DMS153 (cell line): ENCODE measurements around the gene NCS1.
"Not testable (repeated sequence)": the region's sequence is repeated elsewhere in the genome, so short reads cannot be mapped to it uniquely, and the experiment has no call there.

Experiments used
- DNase-seq: peaks from one replicate; lab custom pipeline; 2025; lab: John Stamatoyannopoulos, UW

NCS1 gene

DNA sequence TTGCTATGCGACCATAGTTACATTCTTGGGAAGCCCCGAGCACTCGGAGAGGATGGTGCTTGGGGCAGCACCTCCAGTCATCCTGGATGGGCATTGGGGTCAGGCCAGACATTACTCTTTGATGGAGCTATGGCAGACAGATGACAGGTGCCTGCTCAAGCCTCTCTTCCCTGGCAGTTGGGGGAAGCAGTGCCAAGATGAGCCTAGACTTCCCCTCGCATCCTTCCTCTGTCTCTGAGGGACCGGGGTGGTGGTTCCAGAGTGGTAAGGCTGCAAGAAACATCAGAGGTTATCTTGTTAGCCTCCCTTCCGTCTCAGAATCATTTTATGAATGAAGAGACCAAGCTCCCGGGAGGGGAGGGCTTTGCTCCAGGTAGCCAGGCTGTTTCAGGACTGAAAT is 90.6 kb downstream of the NCS1 start:
- DNase-seq: no peak

DNA sequence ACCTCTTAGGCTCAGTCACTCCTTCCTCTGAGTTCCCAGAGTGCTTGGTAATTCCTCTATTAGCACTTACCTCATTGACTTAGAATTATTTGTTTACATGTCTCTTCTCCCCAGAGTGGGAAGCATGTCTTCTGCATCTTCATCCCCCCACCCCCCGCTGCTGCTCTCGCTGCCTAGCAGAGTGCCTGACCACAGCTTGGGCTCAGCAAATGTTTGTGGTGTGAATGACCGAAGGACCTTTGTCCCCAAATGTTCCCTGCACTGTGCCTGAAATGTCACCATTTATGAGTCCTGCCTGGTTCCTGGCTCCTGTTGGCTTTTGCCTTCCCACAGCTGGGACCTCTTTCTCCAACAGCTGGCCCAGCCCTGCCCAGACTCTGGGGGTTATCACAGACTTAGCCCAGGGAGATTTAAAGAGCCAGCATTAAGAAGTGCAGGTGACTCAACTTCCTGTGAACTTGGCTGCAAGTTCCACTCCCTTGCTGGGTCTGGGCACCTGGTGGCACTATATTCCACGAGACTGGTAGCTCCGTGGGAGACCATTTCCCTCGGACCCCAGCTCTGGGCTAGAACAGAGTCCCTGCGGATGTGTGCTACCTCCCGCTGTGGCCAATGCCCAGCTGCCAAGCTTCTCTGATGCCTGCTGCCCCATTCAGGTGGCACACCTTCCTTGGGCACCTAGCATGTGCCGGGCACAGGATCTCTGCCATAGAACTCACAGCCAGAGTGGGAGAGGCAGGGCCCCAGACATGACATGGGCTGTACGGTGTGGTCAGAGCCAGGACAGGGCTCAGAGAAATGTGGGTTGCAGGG is 91.6 kb downstream of the NCS1 start:
- no peak for DNase-seq

DNA sequence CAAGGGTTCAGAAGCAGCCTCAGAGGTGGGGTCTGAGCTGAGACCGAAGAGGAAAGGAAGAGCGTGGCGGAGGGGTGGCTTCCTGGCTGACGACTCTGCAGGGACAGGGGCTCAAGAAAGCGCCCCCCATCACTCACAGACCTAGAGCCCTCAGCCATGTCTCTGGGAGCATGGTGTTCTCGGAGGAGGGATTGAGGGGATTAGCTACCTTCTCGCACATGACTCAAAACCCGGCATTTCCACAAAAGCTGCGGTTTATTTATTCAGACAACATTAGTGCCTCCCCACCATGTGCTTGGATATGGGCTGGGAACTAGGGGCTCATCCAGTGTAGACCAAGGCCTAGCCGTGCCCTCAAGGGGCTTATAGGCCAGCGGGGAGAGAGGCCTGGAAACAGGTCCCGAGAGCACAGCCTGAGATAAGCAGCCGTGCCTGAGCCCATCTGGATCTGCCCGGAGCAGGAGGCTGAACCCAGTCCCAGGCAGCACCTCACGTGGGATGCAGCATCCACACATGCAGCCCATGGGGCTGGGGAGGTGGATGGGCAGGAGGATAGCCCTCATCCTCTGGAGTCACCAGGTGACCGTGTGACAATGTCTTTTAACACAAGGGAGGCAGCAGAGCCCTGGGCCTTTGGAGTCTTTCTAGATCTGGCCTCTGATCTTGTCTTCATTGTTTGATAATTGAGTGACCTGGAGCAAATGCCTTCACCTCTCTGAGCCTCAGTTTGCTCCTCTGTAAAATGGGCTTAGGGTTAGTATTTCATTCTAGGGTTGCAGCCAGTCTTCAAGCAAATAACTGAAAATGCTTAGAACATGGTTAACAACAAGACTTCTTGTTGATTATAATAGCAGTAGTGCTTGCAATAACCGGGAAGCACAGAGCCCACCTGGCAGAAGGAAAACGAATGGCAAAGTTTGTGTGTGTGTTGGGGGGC is 92.5 kb downstream of the NCS1 start:
- DNase-seq: no peak

DNA sequence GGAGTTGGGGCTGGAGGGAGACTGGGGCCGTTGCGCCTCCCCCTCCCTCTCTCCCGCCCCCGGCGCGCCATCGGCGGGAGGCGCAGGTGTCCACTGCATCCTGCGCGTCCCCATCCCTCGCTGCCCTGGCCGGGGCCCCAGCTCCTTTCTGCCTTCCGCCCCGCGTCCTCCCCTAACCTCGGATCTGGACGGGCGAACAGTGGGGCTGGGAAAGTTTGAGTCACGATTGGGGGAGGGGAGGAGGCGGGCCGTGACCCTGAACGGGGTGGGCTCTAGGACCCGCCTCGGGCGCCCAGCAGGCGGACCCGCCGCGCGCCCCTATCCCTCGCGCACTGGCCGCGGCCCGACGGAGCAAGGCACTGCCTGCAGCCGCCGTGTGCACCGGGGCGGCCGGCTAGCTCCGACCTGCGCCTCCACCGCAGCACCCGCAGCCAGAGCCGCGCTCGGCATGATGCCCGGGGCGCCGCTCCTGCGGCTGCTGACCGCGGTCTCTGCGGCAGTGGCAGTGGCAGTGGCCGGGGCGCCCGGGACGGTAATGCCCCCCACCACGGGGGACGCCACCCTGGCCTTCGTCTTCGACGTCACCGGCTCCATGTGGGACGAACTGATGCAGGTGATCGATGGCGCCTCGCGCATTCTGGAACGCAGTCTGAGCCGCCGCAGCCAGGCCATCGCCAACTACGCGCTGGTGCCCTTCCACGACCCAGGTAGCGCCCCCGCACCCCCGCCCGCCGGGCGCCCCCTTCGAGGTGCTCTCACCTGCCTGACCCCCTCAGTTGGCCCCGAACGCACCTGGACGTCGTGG is 93.4 kb downstream of the NCS1 start, which contains the start of gene HMCN2:
Gene HMCN2, plus strand, starts transcription at position 330 of the 805 bp plus-strand sequence. Its CDS starts 119 bp downstream, at position 449.
- peak; percentile 10 for DNase-seq

DNA sequence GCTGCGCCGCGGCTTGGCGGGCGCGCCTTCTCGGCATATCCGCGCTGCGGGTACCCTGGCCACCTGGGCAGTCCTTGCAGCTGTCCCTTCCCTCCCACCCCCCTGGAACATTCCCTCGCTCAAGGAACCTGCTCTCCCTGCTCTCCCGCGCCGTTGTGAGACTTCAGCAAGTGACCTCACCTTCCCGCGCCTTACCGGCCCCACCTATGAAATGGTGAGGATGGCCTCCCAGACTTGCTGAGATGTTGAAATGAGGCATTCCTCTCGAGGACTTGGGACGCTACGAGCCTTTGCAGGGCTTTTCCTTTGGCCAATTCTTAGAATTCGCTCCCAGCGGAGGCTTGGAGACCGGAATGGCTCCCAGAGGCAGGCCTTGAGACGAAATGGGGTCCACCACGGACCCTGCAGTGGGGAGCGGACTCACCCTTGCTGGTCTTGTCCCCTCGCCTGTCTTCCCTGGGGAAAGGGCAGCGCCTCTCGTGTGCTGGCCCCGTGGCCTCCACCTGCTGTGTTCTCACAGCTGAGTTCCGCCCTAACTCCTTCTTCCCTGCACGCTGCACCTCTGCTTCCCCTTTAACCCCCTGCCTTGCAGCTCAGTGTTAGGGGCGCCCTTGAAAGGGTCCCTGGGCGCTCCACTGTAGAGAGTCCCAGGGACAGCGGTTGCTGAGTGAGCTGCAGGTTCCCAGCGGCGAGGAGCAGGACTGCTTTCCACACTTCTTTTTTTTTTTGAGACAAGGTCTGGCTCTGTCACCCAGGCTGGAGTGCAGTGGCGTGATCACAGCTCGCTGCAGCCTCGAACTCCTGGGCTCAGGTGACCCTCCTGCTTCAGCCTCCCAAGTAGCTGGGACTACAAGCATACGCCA is 94.3 kb downstream of the NCS1 start:
- DNase-seq: no peak

DNA sequence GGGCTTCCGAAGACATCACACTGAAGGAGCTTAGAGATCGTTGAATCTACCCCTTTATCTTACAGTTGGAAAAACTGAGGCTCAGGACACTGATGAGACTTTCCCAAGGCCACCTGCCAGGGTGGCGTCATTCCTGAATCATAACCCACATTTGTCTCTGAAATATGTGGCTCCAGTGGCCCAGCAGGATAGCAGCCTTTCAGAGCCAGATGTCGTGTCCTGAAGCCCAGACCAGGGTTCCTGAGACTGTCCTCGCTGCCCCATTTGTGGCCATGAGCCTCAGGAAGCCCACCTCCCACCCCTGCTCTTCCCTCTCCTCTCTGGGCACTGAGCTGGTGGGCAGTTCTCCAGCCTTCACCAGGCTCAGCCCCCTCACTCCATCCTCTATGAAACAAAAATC is 95.7 kb downstream of the NCS1 start:
- no peak for DNase-seq

DNA sequence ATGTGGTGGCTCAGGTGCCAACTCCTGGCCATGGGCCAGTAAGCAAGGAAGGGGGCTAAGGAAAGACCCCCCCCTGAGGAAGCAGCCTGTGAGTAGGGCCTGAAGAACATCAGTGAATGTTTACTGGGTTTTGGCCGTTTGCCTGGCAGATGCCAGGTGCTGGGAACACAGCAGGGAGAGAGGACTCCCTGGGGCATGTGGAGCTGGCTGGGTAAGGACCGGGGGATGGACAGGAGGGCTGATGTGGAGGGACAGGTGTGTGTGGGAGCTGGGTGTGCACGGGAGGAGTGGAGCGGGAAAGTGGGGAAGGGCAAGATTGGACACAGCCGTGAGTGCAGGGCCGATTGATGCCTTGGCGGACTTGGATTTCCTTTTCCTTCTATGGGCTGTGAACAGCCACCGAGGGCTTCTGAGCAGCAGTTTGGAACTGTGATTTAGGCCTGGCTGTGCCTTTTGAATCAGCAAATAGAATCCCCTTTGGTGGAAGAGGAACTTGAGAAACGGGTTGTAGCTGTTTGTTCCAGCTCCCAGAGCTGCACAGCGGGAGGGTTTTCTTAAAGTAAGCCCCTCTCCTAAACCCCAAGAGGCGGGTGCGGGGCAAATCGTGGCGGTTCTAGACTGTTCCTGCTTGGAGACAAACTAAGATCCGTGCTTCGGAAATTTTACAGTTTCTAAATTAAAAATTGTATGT is 96.5 kb downstream of the NCS1 start:
- DNase-seq: peak; percentile 88

DNA sequence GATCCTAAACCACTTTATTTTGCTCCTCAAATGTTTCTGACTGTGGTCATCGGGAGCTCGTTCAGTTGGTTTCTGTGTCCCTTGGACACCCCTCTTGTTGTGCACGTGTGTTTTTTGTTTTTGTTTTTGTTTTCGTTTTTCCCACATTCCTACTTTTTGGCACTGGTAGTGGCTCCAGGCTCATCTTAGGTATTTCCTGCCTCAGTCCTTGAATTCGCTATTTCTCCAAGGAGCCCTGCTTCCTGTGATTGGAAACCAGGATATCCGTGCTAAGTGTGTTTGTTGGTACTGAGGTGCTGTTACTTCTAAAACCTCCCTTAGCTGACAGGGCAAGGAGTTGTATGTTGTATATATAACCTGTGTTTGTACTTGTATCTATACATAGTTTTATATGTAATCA is 99.3 kb downstream of the NCS1 start:
- DNase-seq: no peak

DNA sequence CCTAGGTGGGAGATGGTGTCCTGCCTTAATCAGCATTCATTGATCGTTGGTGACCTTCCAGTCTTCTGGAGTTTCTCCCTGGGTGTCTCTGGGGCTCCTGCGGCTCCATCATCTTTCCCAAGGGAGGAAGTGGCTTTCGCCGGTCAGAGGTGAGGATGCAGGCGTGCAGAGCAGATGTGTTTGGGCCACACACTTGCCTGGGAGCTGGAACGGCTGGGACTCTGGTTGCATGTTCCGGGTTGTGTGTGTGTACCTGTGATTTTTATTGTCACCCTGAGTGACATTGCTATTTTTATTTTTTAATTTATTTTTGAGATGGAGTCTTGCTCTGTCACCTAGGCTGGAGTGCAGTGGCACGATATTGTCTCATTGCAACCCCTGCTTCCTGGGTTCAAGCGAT is 103.0 kb downstream of the NCS1 start:
- DNase-seq: no peak

DNA sequence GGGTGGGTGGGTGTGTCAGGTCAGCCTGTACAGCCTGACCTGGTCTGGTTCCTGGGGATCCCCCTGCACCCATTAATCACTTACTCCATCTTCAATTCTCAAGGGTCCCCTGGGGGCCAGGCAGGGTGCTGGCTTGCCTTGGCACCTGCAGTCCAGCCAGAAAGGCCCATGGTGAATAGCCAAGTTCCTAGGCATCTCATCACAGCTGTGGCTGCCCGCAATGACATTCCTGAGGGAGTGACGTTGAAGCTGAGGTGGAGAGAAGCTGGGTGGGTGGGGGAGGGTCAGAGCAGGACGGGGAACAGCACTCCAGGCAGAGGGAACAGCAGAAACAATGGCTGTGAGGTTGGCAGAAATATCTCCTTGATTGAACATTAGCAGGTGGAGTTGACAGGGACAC is 103.9 kb downstream of the NCS1 start:
- no peak for DNase-seq

DNA sequence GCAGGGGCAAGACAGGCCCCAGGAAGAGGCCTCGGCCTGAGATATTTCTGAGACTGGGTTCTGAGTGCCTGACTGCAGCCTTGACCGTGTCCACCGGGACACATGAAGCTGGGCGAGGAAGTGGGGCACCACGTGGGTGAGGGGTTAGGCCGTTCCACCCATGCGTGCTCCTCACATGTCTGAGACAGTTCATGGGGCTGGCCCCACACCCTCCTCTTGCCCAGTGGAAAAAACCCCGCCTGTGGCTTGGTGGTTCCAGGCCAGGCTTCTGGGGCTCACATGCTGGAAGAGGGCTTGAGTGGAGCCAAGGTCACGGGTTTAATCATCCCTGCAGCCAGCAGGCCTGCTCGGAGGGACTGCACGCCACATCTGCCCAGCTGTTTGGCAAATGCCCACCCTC is 104.8 kb downstream of the NCS1 start:
- DNase-seq: no peak

DNA sequence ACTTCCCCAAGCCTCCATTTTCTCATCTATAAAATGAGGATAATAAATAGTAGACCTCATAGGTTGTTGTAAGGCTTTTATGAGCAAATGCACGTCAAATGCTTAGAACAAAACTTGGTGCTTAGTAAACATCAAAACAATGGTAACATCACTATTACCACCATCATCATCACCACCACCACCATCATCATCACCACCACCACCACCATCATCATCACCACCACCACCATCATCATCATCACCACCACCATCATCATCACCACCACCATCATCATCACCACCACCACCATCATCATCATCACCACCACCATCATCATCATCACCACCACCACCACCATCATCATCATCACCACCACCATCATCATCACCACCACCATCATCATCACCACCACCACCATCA is 105.3 kb downstream of the NCS1 start:
- DNase-seq: not testable (repeated sequence)

DNA sequence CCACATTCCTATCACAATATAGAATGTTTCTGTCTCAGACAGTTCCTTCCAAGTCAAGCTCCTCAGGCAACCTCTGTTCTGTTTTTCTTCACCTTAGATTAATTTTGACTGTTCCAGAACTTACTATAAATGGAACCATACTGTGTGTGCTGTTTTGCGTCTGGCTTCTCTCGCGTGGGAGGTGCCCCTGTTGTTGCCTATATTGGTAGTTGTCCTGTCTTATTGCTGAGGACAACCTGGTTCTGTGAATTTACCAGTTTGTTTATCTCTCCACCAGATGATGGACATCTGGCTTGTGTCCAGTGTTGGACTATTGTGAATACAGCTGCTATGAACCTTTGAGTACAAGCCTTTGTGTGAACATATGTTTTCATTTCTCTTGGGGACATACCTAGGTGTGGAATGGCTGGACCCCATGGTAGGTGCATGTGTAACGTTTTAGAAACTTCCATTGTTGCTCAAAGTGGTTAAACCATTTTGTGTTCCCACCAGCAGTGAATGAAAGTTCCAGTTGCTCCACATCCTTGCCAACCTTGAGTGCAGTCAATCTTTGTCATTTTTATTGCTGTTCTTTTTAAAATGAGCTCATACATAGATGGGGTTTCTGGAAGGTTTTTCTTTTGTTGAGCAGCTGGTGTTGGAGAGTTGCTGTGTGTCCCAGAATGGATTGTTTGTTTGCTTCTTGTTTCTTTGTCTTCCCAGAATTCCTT is 111.5 kb downstream of the NCS1 start:
- DNase-seq: peak; percentile 86

DNA sequence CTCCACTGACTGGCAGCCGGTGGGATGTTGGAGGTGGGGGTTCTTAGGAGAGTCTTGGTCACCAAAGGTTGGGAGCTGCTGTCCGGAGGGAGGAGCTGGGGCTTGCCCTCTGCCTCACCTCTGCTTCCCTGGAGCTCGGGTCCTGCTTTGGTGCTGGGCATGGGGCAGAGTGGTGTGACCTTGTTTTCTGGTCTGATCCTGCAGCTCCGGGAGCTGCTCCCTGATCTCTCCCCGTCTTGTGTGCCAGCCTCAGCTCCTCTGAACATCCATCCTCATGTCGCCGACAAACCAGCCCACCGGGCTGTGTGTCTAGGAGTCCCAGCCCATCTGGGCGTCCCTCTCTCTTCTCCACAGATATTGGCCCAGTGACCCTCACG is 112.0 kb downstream of the NCS1 start:
- no peak for DNase-seq

DNA sequence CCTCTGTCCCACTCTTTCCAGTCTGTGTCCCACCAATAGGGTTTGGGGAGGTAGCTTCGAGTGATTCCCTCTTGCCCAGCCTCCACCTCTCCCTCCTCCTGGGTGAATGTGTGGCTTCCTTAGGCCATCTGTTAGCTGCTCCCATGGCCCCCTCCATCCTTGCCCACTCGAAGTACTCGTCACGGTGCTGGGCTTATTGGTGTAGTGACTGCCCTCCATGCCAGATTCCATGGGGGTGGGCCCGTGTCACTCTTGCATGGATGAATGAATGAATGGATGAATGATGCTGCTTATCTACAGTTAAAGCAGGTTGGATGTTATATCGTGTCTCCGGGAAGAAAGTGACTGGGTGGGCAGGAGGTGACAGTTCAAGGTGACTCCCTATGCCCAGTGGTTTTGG is 112.5 kb downstream of the NCS1 start:
- DNase-seq: no peak

DNA sequence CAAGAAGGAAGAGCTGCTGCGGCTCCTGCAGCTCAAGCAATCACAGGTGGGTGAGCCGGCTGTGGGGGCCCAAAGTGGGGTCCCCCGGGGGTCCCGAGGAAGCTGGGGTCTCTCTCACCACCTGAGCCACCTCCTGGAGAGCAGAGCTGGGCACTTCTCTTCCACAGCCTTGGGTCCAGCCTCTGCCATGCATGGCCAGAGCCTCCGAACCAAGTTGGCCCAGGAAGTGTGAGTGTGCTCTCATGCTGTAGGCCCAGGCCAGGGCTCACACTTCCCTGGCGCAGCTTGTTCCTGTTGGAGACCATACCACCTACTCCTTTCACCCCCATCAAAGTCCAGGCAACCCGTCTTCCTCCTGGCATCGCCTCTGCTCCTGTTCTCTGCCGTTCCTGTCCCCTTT is 113.1 kb downstream of the NCS1 start:
- no peak for DNase-seq

DNA sequence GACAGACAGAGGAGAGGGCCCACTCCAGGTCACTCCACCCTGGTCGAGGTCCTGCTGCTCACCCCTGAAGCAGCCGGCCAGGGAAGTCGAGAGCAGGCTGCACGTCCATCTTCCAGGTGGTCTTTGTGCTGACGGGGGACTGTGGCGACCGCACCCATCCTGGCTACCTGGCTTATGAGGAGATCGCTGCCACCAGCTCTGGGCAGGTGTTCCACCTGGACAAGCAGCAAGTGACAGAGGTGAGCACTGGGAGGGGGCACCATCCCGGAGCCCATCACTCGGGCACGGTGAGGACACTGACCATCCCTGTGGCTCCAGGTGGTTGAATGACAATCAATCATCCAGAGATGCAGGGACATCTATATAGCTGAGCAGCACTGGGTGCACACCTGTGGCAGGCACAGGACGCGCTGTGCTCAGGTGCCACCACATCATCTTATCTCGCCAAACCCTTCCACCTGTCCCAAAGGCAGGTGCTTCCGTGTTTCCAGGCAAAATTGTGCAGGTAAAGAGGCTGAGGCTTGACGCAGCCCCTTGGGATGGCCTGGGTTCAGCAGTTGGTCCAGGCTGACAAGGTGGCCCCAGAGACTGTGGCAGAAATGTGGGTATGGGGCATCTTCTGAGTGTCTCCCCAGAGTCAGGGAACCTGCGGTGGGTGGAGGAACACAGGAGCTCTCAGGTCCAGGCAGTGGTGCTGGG is 114.0 kb downstream of the NCS1 start:
- DNase-seq: no peak
